HTERT RPE-1 (cell line): ENCODE measurements around the gene PI16.
"Not testable (repeated sequence)": the region's sequence is repeated elsewhere in the genome, so short reads cannot be mapped to it uniquely, and the experiment has no call there.

Experiments used
- in situ Hi-C: fragments of 300-500 bp; cut with MboI; formaldehyde crosslinking; loops from 4 replicates; pipeline ENCODE4 v1.14.3; 2020; ENCODE audit warnings: low sequenced_read_pairs

Gene PI16

GRCh38 chr6:36973647-36974046 lies 19.1 kb downstream of the PI16 start:
- in situ Hi-C loops = no loop called here

DNA sequence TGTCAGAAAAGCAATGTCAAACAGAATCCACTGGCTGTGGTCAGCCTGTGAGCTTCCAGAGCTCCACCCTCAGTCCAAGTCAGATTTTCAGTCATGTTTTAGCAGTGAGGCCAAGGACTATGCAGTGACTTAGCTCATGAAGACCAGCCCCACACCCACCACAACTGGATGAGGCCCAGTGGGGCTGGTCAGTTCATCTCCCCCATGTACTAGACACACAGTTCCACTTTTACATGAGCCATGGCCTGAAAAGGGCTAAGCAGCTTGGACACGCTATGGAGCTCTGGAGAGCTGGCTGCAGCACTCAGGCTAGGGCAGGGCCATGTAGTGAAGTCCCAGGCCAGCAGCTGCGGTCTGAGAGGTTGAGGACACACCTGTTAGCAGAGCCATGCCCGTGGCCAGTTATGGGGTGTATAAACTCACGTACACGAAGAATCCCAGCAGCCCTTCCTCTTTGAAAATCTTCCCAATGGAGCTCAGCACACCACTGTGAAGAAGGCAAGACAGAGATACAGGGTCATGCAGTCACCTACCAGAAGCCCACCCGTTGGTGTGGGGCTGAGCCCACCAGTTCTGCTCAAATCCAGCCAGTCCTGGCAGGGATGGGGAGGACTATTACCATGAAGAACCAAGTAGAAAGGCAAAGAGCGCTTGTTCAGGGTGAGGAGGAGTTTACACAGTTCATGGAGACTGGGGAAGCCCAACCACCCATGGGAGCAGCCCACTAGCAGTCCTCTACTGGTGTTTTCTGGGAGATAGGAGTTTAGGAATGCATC lies 20.9 kb downstream of the PI16 start:
- in situ Hi-C loops = no loop called here

- in situ Hi-C loops = no loop called here
These were observed 21.4 kb downstream of the PI16 start for GRCh38 chr6:36976007-36976264.

- in situ Hi-C loops = no loop called here
These were observed 22.0 kb downstream of the PI16 start for GRCh38 chr6:36976509-36976908.

- in situ Hi-C loops = no loop called here
These were observed 22.4 kb downstream of the PI16 start for GRCh38 chr6:36976931-36977330.

DNA sequence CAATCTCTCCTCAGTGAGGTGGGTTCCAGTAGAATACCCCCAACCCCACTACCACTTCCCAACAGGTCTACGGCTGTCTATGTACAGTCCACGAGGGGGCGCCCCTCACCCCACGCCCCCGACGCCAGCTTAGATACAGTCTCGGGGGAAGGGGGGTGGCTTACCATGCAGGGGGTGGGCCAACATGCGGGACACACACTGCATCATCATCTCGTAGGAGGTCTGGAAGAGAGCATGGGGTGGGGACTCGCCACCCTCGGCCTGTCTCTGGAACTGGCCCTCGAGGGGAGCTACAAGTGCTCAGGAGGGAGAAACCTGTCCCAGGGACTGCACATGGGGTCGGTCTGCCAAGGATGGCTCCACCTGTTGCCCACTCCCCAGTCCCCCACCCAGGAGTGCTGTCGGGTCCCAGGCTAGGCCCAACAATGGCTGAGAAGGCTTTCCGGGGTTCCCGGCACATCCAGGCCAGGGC lies 23.0 kb downstream of the PI16 start:
- in situ Hi-C loops = no loop called here

DNA sequence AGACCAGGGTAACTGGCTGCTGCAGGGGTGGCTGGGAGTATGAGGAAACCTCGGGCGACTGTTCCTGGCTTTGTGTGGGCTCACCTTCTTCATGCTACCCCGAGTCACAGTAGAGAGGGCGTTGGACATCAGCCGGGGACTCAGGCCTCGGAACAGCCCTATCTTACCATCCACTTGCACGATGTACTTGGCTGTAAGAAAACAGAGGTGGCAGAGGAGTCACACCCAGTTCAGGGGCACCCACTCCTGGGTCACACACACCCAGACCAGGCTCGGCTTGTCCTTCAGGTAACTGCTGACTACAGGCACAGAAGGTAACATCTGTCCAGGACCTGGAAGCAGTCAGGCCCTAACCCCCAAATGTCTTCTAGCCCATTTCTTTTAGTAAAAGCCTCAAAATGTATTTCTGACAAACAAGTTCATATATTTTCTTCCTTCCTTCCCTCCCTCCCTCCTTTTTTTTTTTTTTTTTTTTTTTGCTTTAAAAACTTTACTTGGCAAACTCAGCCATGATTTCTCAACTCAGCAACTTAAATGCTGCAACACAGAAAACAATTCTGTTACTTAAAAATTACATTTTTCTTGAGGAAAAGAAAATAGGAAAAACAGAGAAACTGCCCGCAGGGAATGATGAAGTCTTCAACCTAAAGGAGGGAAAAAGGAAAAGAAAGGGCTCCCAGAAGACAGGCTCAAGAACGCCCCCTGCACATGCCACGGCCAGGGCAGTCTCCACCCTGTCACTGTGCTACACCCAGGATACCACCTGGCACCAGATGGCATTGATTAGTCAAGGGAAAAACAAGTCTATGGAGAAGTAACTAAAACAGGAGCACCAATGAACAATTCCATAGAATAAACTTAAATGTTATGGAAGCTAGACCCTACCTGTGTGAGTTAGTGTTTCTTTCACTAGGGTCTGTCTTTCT lies 24.1 kb downstream of the PI16 start:
- in situ Hi-C loops = no loop called here

DNA sequence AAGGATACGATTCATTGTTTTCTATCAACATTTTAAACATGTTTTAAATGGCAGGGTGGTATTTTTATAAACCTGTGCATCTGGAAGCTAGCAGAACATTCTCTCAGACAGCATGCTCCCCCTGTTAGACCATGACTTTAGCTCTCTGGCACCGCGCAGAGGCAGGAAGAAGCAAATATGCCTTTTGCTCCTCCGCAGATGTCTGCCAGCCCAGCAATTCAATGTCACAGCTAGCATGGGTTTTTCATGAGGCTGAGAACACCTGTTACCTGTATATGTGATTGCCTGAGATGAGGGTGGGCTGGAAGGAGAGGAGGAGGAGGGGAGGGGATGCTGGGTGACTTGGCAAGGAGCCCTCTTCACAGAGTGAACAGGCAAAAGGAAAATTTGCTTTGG lies 24.8 kb downstream of the PI16 start:
- in situ Hi-C loops = no loop called here

- in situ Hi-C loops = no loop called here
These were observed 25.6 kb downstream of the PI16 start for GRCh38 chr6:36980129-36980528.

GRCh38 chr6:36980876-36981619 lies 26.5 kb downstream of the PI16 start:
- in situ Hi-C loops = no loop called here

DNA sequence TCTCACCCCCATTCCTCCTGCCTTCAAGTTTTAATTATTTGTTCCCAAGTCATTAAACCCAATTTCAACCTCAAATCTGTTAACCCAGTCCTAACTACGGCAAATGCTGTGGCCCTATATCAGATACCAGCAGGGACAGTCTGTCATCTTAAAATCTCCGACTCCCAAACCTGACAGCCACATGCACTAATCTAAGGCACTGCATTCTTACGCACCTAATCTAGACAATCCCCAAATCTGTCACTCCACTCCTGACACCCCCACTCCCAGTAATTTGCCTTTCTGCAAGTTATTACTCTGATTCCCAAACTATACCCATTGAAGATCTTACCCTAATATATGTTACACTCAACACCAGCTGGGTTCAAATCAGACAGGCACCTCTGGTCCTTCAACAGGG lies 29.0 kb downstream of the PI16 start:
- in situ Hi-C loops = no loop called here

DNA sequence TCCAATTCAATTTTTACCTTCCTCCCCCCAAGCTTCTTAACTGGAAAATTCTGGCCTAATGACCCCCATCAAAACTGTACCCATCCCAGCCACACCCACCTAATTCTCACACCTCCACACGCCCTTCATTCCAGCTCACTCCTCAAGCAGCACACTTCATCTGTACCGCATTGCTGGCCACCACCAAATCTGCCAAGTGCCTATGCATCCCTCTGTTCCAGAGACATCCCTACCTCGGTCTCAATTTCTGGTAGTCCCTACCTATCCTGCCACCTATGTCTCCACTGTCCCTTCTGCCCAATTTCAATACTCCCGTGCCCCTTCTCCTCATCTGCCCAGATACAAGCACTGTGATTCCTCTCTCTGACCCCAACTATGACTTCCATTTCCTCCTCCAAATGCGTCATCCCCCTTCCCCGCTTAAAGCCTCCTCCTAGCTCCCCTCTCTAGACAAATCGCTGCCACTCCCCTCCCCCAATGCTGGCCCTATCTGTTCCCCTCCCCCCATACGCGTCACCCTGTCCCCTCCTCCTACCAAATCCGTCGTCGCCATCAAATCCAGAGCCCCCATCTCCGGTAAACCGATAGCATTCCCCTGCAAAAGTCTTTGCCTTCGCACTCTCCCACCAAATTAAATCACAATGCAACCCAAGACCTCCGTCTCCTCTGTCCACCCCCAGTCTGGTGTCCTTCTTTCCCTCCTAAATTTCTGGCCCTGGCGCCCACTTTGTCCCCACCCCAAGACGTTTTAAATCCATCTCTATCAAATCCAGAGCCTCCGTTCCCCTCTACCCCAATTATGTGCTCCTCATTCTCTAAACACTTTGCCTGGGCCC lies 30.3 kb downstream of the PI16 start:
- in situ Hi-C loops = no loop called here

GRCh38 chr6:36985417-36985807 lies 30.9 kb downstream of the PI16 start:
- in situ Hi-C loops = no loop called here

- in situ Hi-C loops = no loop called here
These were observed 31.5 kb downstream of the PI16 start, which contains the start of gene MTCH1 for GRCh38 chr6:36985808-36986703. Gene MTCH1, minus strand, starts transcription at chr6:36986196. Its CDS starts 23 bp downstream, at chr6:36986173.

GRCh38 chr6:36986704-36987047 lies 32.1 kb downstream of the PI16 start:
- in situ Hi-C loops = no loop called here

DNA sequence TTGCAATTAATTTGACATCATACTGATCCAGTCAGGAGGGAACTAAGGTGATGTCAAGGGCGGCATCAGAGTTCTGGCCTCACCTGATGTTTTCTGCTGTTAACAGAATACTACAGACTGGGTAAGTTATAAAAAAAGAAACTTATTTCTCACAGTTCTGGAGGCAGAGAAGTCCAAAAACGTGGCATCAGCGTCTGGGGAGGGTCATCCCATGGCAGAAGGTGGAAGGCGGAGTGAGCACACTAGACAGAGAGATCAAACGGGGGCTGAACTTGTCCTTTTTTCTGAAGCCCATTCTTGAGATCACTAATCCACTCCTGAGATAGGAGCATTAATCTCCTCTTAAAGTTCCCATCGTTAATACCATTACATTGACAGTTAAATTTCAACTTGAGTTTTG lies 34.7 kb downstream of the PI16 start:
- in situ Hi-C loops = no loop called here

- in situ Hi-C loops = not testable (repeated sequence)
These were observed 35.9 kb downstream of the PI16 start for GRCh38 chr6:36990401-36990800.

DNA sequence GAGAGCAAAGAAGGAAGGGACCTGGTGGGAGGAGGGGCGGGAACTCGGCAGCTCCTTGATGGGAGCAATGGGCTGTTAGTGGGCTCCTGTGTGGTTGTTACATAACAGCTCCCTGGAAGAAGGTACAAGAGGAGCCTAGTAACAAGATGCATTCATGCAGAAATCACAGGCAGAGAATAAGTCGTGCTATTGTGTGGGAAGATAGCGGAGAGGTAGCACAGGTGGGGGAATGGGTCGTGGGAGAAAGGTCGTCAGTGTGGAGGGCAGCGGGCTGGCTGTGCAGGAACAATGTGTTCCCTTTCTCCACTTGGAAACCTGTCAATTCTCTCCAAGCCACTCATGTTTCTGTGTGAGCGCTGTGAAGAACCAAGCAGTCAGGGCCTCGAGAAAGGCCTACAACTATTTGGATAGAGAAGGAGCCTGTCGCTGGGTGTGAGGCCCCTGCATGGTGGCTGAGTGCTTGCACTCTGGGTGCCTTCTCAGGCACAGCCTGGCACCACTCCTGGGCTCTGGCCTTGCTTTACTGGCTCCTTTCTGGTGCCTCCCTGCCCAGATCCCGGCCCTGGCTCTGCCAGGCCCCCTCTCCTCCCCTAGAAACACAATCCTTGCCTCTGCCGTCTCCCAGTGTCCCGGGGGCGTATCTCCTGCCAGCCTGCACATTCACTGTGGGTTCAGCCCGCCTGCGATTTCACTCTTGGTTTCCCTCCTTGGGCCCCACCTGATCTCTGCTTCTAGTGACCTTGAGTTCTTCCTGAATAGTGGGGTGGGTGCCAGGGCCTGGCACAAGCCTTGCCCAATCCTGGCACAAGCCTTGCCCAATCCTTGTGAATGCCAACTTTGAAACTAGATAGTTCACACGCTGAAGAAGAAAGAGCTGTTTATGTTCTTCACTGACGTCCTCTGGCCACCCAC lies 43.5 kb downstream of the PI16 start:
- in situ Hi-C loops = no loop called here

GRCh38 chr6:36998723-36999038 lies 44.1 kb downstream of the PI16 start:
- in situ Hi-C loops = no loop called here
